ENCODE measurements around the gene CXCR4. TPM values are rescaled to one million over a fixed set of nuclear protein-coding genes. Genes with fewer than 3 reads are reported as not detected.

Gene CXCR4
- total and polyA plus RNA-seq, 2 of the 4 experiments (the other 2 are of a cell fraction), result not detected

DNA sequence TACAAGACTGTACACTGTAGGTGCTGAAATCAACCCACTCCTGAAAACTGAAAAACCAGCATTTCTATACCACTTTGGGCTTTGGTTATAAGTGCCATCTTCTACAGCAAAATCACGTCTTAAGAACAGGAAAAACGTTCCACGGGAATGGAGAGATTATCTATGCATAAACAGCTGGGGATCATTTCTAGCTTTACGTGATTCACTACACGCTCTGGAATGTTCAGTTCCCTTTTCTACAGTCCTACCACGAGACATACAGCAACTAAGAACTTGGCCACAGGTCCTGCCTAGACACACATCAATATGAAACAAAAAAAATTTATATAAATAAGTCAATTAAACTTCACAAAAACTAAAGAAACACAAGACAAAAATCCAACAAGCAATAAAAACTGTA is 3.6 kb downstream of the CXCR4 start:
- in situ Hi-C loops (cut with MboI; ENCODE audit: low sequenced_read_pairs), result no loop called here
- BruUV-seq (replicated peaks), result no TSS peak

More for the DNA sequence above, 3.6 kb downstream of the CXCR4 start:
- Histone ChIP-seq H4K5ac (ENCODE audit: low read depth, low read length) (no peak overlapping the region), H2AK5ac (ENCODE audit: low read depth, low read length) (no peak overlapping the region), H3K23ac (ENCODE audit: low read depth, low read length) (no peak overlapping the region), H3K27ac (ENCODE audit: insufficient read depth, low read length) (no peak overlapping the region), H3K18ac (ENCODE audit: low read depth, low read length) (no peak overlapping the region), H3K27me3 (ENCODE audit: control insufficient read depth, insufficient read depth, low read length) (peaks cover 43% of the 10 kb centered on the region), H3K4me1 (ENCODE audit: control insufficient read depth, insufficient read depth, low read length) (peaks cover under 1% of the 10 kb centered on the region; the same call in 1 of the 2 replicates), H3K9ac (ENCODE audit: low read depth, low read length) (no peak overlapping the region), H3K79me1 (ENCODE audit: low read depth in 1 of 2, low read length in 2 of 2) (no peaks in the 10 kb centered on the region), H2BK15ac (ENCODE audit: low read depth, low read length) (no peak overlapping the region), H2BK5ac (ENCODE audit: low read depth, low read length, poor library complexity, severe bottlenecking) (no peak overlapping the region), H4K91ac (ENCODE audit: insufficient read depth, low read depth, low read length) (no peak overlapping the region), H3K4ac (ENCODE audit: low read depth, low read length) (no peak overlapping the region), H4K20me1 (ENCODE audit: insufficient read depth, low read length) (no peaks in the 10 kb centered on the region), H2BK20ac (ENCODE audit: low read depth, low read length) (no peak overlapping the region), H3K56ac (ENCODE audit: extremely low read depth, insufficient read depth, low read length) (no peak overlapping the region), H3K4me3 (ENCODE audit: insufficient read depth, low read depth, low read length) (no peak overlapping the region), H2AFZ (replicated peaks; ENCODE audit: low read length, poor library complexity) (no peak overlapping the region), H3K4me2 (ENCODE audit: low read depth, low read length) (no peak overlapping the region), H3K36me3 (ENCODE audit: control insufficient read depth, insufficient read depth, low read length) (no peaks in the 10 kb centered on the region), H3K9me1 (ENCODE audit: insufficient read depth, low read length) (no peaks in the 10 kb centered on the region), H3K14ac (replicated peaks; ENCODE audit: low read depth, low read length) (no peak overlapping the region), H2BK120ac (ENCODE audit: low read depth, low read length) (no peak overlapping the region), H2AK9ac (replicated peaks; ENCODE audit: low read depth, low read length, poor library complexity) (no peak overlapping the region), H4K8ac (ENCODE audit: low read depth in 2 of 2, low read length in 2 of 2) (no peak overlapping the region), H3K9me3 (ENCODE audit: control insufficient read depth, insufficient read depth, low read length) (no peaks in the 10 kb centered on the region)
- DNase-seq (no peak), ATAC-seq (ENCODE audit: low read depth) (no peak)
- WGBS, 2 experiments (ENCODE audit: extremely low coverage in 2 of 2, insufficient read length in 1 of 2), result no CpG with 5 or more reads among the region's 6 CpGs
- dilution Hi-C loops (cut with HindIII; ENCODE audit: low sequenced_read_pairs, unreplicated experiment) (no loop called here), intact Hi-C loops (cut with micrococcal nuclease) (no loop called here)
- ChIA-PET CTCF (no interaction called here), POLR2A (ENCODE audit: unreplicated experiment) (no interaction called here)
- no peak for TF ChIP-seq CEBPB (IDR thresholded peaks at IDR 0.05; ENCODE audit: low read depth, low read length)
- TF ChIP-seq NFE2L2 (IDR thresholded peaks at IDR 0.05; ENCODE audit: low read depth, low read length), result no peak
- no peak for TF ChIP-seq BHLHE40 (IDR thresholded peaks at IDR 0.05; ENCODE audit: low read depth, low read length)
- TF ChIP-seq RCOR1 (IDR thresholded peaks at IDR 0.05; ENCODE audit: insufficient replicate concordance, low read length), result no peak
